ENCODE measurements around the gene E2F3.

The E2F3 gene

GRCh38 chr6:20366082-20366830 is 35.4 kb upstream of the E2F3 start (continued):
- no peak for TF ChIP-seq PRDM2 (tag by site-specific recombination; IDR thresholded peaks at IDR 0.05; ENCODE audit: borderline replicate concordance)

GRCh38 chr6:20367743-20368485 is 33.8 kb upstream of the E2F3 start:
- H3K9me3 ChIP-seq (ENCODE audit: control insufficient read depth, insufficient read depth, low read depth, low read length) = no peaks in the 10 kb centered on the region
- ChIA-PET POLR2A (interaction anchor here (0.6 kb wide), 1 partner anchor 38 kb away, joined by 3 read pairs; no protein-coding TSS in a partner anchor), CTCF (no interaction called here)
- H3K4me1 ChIP-seq (ENCODE audit: control insufficient read depth, insufficient read depth, low read length) = no peaks in the 10 kb centered on the region
- no peak overlapping the region for H3K27ac ChIP-seq (ENCODE audit: extremely low read depth, low read depth, low read length)
- H3K4me3 ChIP-seq (ENCODE audit: low read depth, low read length) = no peak overlapping the region
- H3K36me3 ChIP-seq (ENCODE audit: control insufficient read depth in 2 of 2, insufficient read depth in 1 of 2, low read length in 2 of 2) = no peaks in the 10 kb centered on the region
- TF ChIP-seq ZNF521 (tag by site-specific recombination; IDR thresholded peaks at IDR 0.05) = no peak
- TF ChIP-seq SCRT2 (tag by site-specific recombination; IDR thresholded peaks at IDR 0.05) = peak; percentile 91
- no peak for TF ChIP-seq KLF9 (tag by site-specific recombination; IDR thresholded peaks at IDR 0.05; ENCODE audit: low read depth)
- no peak for TF ChIP-seq ZNF776 (tag by site-specific recombination; IDR thresholded peaks at IDR 0.05; ENCODE audit: borderline replicate concordance)
- no peak for TF ChIP-seq ZNF624 (tag by site-specific recombination; IDR thresholded peaks at IDR 0.05)
- TF ChIP-seq ZNF202 (tag by site-specific recombination; IDR thresholded peaks at IDR 0.05; ENCODE audit: borderline replicate concordance) = no peak
- no peak for TF ChIP-seq ZNF341 (tag by site-specific recombination; IDR thresholded peaks at IDR 0.05; ENCODE audit: low read depth)
- TF ChIP-seq ZNF660 (tag by site-specific recombination; IDR thresholded peaks at IDR 0.05) = no peak
- no peak for TF ChIP-seq ZNF843 (tag by site-specific recombination; IDR thresholded peaks at IDR 0.05)
- no peak for TF ChIP-seq RBAK (tag by site-specific recombination; IDR thresholded peaks at IDR 0.05)
- TF ChIP-seq EGR2 (tag by site-specific recombination; IDR thresholded peaks at IDR 0.05; ENCODE audit: low read depth) = peak; percentile 81
- TF ChIP-seq ZFHX2 (tag by site-specific recombination; conservative IDR thresholded peaks at IDR 0.05) = peak; percentile 74
- TF ChIP-seq SCRT1 (tag by site-specific recombination; IDR thresholded peaks at IDR 0.05; ENCODE audit: borderline replicate concordance) = peak; percentile 35; the same call in 1 of the 2 replicates
- no peak for TF ChIP-seq ZNF10 (tag by site-specific recombination; IDR thresholded peaks at IDR 0.05)
- TF ChIP-seq ZXDB (tag by site-specific recombination; IDR thresholded peaks at IDR 0.05) = no peak
- TF ChIP-seq HOXA7 (CRISPR knock-in tag; IDR thresholded peaks at IDR 0.05; ENCODE audit: borderline replicate concordance) = no peak
- TF ChIP-seq GLIS2 (tag by site-specific recombination; IDR thresholded peaks at IDR 0.05) = no peak
- no peak for TF ChIP-seq GLIS1 (tag by site-specific recombination; IDR thresholded peaks at IDR 0.05)
- no peak for TF ChIP-seq ZNF132 (tag by site-specific recombination; IDR thresholded peaks at IDR 0.05; ENCODE audit: borderline replicate concordance)
- no peak for TF ChIP-seq ZNF654 (tag by site-specific recombination; IDR thresholded peaks at IDR 0.05; ENCODE audit: low read depth)
- no peak for TF ChIP-seq ZNF404 (tag by site-specific recombination; IDR thresholded peaks at IDR 0.05)
- no peak for TF ChIP-seq ZSCAN5A (tag by site-specific recombination; IDR thresholded peaks at IDR 0.05)
- no peak for TF ChIP-seq ZNF768 (tag by site-specific recombination; IDR thresholded peaks at IDR 0.05)
